Ammon's horn (tissue), 1 donor: ENCODE data around the gene DMRTC2.

Source experiments
- DNase-seq: peaks from one replicate; pipeline ENCODE4 v3.0.0-alpha.2; 2016; ENCODE audit warnings: low spot score

Gene DMRTC2

DNA sequence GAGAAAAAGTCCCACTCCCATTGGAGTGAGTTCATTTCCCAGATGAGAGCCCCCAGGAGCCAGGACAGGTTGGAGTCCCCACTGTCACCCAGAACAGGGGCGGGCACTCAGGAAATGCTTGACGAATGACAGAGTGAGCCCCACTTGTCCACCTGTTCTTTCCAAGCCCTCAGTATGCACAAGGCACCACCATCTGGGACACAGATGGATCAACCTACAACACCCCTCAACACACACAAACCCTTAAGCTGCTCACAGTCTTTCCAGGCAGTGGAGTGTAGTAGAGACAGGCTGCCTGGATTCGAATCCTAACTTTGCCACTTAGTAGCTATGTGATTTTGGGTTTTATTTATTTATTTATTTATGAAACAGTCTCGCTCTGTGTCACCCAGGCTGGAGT, 46.1 kb downstream of the DMRTC2 start:
- peak; percentile 53 for DNase-seq

DNA sequence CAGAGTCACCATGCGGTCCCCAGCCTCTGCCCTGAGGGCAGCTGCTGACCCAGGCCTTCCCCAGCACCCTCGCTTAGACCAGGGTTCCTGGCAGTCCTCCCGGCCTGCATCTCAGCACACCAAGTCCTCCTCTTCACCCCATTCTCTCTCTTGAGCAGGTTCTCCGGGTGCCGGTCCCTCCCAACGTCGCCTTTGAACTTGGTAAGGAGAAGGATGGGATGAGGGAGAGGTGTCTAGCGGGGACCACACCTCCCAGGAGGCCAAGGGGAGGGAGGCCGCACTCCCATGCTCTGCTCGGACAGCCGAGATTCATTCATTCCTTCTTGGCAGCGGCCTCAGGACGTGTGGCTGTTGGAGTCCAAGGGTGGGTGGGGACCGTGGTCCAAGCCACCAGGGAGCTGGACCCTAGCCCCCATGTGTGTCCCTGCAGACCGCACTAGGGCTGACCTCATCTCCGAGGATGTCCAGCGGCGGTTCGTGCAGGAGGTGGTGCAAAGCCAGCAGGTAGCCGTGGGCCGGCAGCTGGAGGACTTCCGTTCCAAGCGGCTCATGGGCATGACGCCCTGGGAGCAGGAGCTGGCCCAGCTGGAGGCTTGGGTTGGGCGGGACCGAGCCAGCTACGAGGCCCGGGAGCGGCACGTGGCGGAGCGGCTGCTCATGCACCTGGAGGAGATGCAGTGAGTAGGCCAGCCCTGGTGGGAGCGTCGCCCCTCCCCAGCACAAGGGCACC, 47.5 kb downstream of the DMRTC2 start:
- DNase-seq = no peak

DNA sequence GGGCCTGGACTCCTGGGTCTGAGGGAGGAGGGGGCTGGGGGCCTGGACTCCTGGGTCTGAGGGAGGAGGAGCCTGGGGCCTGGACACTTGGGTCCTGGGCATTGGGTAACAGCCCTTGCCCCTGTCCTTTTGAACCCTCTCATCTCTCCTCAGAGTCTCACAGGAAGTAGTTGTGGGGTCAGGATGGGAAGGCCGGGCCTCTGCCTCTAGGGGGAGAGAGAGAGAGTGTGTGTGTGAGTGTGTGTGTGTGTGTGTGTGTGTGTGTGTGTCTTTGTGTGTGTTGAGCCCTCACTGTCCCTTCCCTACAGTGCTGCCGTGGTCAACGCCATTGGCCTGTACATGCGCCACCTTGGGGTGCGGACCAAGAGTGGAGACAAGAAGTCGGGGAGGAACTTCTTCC, 49.1 kb downstream of the DMRTC2 start:
- DNase-seq = no peak

DNA sequence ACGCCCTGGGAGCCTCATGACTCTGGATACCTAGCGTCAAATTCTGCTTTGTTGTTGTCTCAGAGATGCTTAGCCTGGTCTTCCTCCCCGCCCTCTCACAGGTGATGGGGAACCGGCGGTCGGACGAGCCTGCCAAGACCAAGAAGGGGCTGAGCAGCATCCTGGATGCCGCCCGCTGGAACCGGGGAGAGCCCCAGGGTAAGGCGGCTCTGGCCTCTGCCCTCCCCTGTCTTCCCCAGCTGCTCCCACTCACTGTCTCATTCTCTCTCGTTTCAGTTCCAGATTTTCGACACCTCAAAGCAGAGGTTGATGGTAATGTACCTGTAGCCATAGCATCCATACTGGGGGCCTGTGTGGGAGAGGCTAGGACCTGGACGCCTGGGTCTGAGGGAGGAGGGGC, 49.5 kb downstream of the DMRTC2 start:
- DNase-seq = no peak

- no peak for DNase-seq
Observed at GRCh38 chr19:41895745-41896580, 51.1 kb downstream of the DMRTC2 start.

- DNase-seq = no peak
Observed at GRCh38 chr19:41896581-41896942, 51.7 kb downstream of the DMRTC2 start.

DNA sequence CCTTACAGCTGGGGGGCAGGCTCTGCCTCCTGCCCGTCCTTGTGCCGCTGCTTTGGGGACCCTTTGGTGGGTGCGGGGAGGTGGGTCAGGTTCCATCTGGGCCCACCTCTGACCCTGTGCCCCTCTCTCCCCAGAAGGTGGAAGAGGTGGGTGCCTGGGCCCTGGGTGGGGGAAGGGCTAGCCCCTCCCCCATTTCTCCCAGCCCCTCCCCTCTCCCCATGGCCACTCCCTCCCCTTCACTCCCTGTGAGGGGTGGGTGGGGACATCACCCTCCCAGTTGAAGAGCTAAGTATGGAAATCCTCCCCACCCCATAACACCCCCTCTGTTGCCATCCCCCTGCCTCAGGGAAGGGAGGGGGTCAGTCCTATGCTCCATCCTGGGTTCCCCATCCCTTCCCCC, 52.3 kb downstream of the DMRTC2 start:
- DNase-seq = no peak

DNA sequence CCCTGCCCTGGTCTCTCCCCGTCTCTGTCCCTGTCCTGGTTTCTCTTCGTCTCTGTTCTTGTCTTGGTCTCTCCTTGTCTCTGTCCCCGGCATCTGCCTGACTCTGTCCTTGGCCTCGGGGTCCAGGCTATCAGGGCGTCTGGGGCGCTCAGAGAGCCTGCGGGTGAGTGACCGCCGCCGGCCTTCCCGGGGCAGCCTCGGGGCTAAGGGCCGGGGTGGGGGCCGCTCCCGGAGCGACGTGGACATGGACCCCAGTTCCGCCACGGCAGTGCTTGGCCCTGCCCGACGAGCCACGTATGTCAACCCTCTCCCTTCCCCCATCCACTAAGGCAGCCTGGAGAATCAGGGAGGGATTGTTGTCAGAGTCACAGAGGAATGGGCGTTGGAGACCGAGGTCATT, 53.0 kb downstream of the DMRTC2 start:
- DNase-seq = no peak

DNA sequence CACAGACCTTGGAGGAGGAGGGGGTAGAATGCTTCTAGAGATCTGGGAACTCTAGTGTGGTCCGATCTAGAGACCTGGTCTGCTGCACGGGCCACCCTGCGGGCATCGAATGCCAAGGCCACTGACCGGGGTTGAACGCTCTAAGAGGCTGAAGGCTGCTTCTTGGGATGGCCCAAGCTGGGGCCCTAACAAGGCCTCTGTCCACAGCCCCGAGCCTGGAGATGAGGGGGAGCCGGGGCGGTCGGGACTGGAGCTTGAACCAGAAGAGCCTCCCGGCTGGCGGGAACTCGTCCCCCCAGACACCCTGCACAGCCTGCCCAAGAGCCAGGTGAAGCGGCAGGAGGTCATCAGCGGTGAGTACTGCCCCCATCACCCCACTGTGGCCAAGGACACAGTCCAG, 53.4 kb downstream of the DMRTC2 start:
- DNase-seq = no peak
